A673 (cell line): Measurements from ENCODE around the gene SLC35A2.

Source experiments
- CTCF ChIP-seq: fragments of 300-800, 200-600 bp; sonication (generic); conservative IDR thresholded peaks from 2 replicates; pipeline ENCODE4 v1.5.1; 2017; ENCODE audit warnings: low read depth, mild to moderate bottlenecking, antibody characterized with exemption, low read length, moderate library complexity, mixed read lengths
- EZH2 ChIP-seq: fragments of 200-600 bp; sonication (generic); IDR thresholded peaks from 2 replicates; pipeline ENCODE4 v1.6.1; 2017; ENCODE audit warnings: borderline replicate concordance, low read depth, mild to moderate bottlenecking, mixed read lengths, antibody characterized with exemption, low read length; ENCODE audit not compliant: poor library complexity, severe bottlenecking

- TF ChIP-seq CTCF (no peak), EZH2 (no peak)
Measured at GRCh38 chrX:48956728-48957414, 45.4 kb upstream of the SLC35A2 start.
